ENCODE results near the gene NDUFS7.

The NDUFS7 gene

DNA sequence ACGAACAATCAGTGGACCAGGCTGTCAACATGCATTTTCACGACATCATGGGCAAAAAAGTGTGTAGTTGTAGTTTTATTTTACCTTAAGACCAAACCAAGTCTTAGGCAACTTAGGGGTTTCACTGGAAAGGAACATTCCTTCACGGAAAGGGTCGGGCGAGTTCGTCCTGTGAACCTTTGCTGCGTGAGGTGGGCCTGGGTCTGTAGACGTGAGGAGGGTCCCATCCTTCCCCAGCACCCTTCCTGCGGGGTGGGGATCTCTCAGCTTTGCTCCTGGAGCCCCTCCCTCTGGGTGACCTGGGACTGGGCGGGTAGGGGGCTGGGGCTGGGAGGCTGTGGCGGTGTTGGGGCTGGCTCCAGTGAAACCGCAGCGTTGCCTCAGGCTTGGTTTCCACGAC lies 42.2 kb downstream of the NDUFS7 start:
- Mint-ChIP-seq H3K27ac (peak overlapping the region in 1 of 2 donors; percentile 74), H3K4me3 (no peak overlapping the region), H3K36me3 (ENCODE audit: insufficient read depth) (peaks cover 82% of the 10 kb centered on the region)

GRCh38 chr19:1426736-1427135 lies 43.0 kb downstream of the NDUFS7 start:
- H3K9me3 Mint-ChIP-seq: no peaks in the 10 kb centered on the region
- DNase-seq (no peak), ATAC-seq (replicated peaks) (no peak)
- H3K4me1 Mint-ChIP-seq (ENCODE audit: low read depth in 2 of 2): peaks cover 0 to 3% of the 10 kb centered on the region in 2 donors
- no peak overlapping the region for H3K4me3 Mint-ChIP-seq
- H3K27me3 Mint-ChIP-seq: no peaks in the 10 kb centered on the region
- no peak overlapping the region for H3K27ac Mint-ChIP-seq
- H3K36me3 Mint-ChIP-seq (ENCODE audit: insufficient read depth): peaks cover 82% of the 10 kb centered on the region

More for the DNA sequence above, 42.2 kb downstream of the NDUFS7 start:
- H3K27me3 Mint-ChIP-seq: no peaks in the 10 kb centered on the region
- H3K4me1 Mint-ChIP-seq (ENCODE audit: low read depth in 2 of 2): peaks cover 0 to 3% of the 10 kb centered on the region in 2 donors
- H3K9me3 Mint-ChIP-seq: no peaks in the 10 kb centered on the region
- no peak for ATAC-seq (replicated peaks)
- no peak for DNase-seq

DNA sequence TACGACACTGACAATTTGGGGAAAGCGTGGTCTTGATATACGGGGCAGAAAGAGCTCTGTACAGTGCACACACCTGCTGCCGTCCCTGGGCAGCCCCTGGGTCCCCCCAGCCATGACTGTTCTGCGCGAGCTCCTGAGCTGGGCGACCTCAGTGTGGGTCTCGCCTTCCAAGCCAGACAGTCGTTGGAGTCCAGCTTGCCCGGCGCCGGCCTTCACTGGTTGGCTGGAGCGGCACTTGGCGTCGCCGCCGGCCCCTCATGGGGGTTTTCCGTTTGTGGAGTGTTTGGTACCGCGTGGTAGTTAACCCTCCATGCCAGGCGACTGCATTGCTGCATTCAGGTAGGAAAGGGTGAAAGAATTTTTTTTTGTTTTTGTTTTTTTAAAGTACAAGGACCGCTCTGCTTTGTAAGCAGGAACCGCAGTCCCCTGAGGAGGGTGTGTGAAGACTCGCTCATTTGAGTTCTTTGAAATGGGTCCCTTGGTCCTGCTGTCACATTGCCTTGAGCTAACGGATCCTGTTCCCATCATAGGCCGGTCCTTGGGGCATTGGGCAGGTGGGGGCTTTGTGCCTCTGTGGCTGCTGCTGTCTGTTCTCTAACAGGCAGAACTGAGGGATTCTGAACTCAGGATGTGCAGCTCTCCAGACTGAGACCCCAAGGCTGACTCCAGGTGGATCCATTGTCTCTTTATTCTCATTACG lies 43.7 kb downstream of the NDUFS7 start:
- no peak for DNase-seq
- H3K4me1 Mint-ChIP-seq (ENCODE audit: low read depth in 2 of 2): peaks cover 0 to 3% of the 10 kb centered on the region in 2 donors
- no peak for ATAC-seq (replicated peaks)
- H3K36me3 Mint-ChIP-seq (ENCODE audit: insufficient read depth): peaks cover 83% of the 10 kb centered on the region
- no peaks in the 10 kb centered on the region for H3K27me3 Mint-ChIP-seq
- no peaks in the 10 kb centered on the region for H3K9me3 Mint-ChIP-seq
- H3K4me3 Mint-ChIP-seq: no peak overlapping the region
- no peak overlapping the region for H3K27ac Mint-ChIP-seq

- Mint-ChIP-seq H3K9me3 (no peaks in the 10 kb centered on the region), H3K4me1 (ENCODE audit: low read depth in 2 of 2) (no peaks in the 10 kb centered on the region), H3K4me3 (no peak overlapping the region), H3K36me3 (ENCODE audit: insufficient read depth) (peaks cover 82% of the 10 kb centered on the region), H3K27ac (no peak overlapping the region), H3K27me3 (no peaks in the 10 kb centered on the region)
- ATAC-seq (replicated peaks): no peak
- DNase-seq: no peak
Measured at GRCh38 chr19:1428738-1429391, 45.2 kb downstream of the NDUFS7 start.

- no peak for ATAC-seq (replicated peaks)
- Mint-ChIP-seq H3K36me3 (ENCODE audit: insufficient read depth) (peaks cover 81% of the 10 kb centered on the region), H3K27ac (no peak overlapping the region)
Measured at GRCh38 chr19:1429750-1430149, 46.0 kb downstream of the NDUFS7 start.

DNA sequence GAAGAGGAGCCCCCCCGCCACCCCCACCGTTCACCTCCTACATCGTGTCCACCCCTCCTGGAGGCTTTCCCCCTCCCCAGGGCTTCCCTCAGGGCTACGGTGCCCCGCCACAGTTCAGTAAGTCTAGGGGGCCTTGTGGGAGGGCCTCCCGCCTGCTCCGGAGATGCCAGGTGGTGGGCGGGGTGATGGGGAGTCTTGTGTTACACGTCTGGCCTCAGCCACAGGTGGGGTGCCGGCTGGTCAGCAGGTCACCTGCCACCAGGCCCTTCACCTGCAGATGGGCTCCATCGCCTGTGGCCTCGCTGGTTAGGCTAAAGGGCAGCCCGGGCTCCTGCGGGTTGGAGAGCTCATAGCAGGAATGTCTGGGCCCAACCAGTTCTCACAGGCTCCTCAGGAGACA lies 46.5 kb downstream of the NDUFS7 start:
- no peaks in the 10 kb centered on the region for H3K27me3 Mint-ChIP-seq
- no peak overlapping the region for H3K27ac Mint-ChIP-seq
- H3K9me3 Mint-ChIP-seq: no peaks in the 10 kb centered on the region
- H3K36me3 Mint-ChIP-seq (ENCODE audit: insufficient read depth): peaks cover 78% of the 10 kb centered on the region
- no peak overlapping the region for H3K4me3 Mint-ChIP-seq
- no peaks in the 10 kb centered on the region for H3K4me1 Mint-ChIP-seq (ENCODE audit: low read depth in 2 of 2)
- DNase-seq (no peak), ATAC-seq (replicated peaks) (no peak)

More at GRCh38 chr19:1429750-1430149, 46.0 kb downstream of the NDUFS7 start:
- no peaks in the 10 kb centered on the region for H3K4me1 Mint-ChIP-seq (ENCODE audit: low read depth in 2 of 2)
- H3K9me3 Mint-ChIP-seq: no peaks in the 10 kb centered on the region
- H3K27me3 Mint-ChIP-seq: no peaks in the 10 kb centered on the region
- H3K4me3 Mint-ChIP-seq: no peak overlapping the region
- DNase-seq: no peak

GRCh38 chr19:1431759-1432506 lies 48.2 kb downstream of the NDUFS7 start:
- DNase-seq: no peak
- Mint-ChIP-seq H3K27me3 (no peaks in the 10 kb centered on the region), H3K4me1 (ENCODE audit: low read depth in 2 of 2) (no peaks in the 10 kb centered on the region), H3K4me3 (no peak overlapping the region), H3K9me3 (no peaks in the 10 kb centered on the region), H3K27ac (peak overlapping the region in 1 of 2 donors; percentile 35), H3K36me3 (ENCODE audit: insufficient read depth) (peaks cover 69% of the 10 kb centered on the region)
- ATAC-seq (replicated peaks): no peak

GRCh38 chr19:1432507-1432887 lies 48.8 kb downstream of the NDUFS7 start:
- Mint-ChIP-seq H3K36me3 (ENCODE audit: insufficient read depth) (peaks cover 69% of the 10 kb centered on the region), H3K27me3 (no peaks in the 10 kb centered on the region), H3K9me3 (no peaks in the 10 kb centered on the region), H3K27ac (no peak overlapping the region), H3K4me1 (ENCODE audit: low read depth in 2 of 2) (no peaks in the 10 kb centered on the region), H3K4me3 (no peak overlapping the region)
- DNase-seq: no peak
- ATAC-seq (replicated peaks): no peak

DNA sequence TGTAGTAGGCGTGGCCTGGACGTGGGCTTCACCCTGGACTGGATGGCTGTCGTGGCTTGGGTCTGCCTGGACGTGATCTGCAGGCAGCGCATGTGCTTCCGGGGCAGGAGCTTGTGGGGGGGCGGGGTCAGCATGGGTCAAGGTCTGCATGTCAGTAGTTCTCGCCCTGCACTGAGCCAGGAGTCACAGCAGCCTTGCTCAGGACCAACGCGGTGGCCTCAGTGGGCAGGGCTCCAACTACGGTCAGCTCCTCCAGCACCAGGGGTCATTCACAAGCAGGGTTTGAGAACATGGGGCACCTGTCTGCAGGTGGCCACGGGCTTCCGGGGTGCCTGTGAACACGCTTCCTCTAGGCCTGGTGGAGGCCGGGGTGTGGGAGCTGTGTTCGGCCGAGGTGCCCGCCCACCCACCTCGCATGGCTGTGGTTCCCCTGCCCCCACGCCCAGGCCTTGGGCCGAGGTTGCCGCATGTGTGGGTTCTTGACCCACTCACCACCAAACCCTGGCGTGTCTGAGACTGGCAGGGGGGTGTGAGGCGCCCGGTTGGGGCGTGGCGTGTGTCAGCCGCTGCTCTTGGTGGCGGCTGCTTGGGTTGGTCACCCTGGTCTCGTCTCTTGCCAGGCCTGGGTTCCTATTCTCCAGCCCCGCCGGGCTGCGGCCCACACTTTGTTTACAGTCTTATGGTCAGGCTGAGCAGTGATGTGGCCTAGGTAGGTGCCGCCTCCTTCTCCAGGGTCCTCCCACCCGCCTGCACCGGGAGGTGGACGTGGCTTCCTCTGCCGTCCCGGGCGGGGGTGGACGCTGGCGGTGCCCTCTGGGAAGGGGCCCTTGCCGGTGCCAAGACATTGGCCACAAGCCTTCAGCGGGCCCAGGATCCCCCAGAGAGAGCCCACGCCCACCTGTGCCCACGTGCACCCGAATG lies 49.7 kb downstream of the NDUFS7 start:
- Mint-ChIP-seq H3K27ac (no peak overlapping the region), H3K36me3 (ENCODE audit: insufficient read depth) (peaks cover 75% of the 10 kb centered on the region), H3K4me3 (no peak overlapping the region), H3K27me3 (no peaks in the 10 kb centered on the region), H3K9me3 (no peaks in the 10 kb centered on the region), H3K4me1 (ENCODE audit: low read depth in 2 of 2) (peaks cover 7 to 8% of the 10 kb centered on the region in 2 donors)
- DNase-seq: no peak
- ATAC-seq (replicated peaks): no peak

- no peak for ATAC-seq (replicated peaks)
- DNase-seq: no peak
- Mint-ChIP-seq H3K36me3 (ENCODE audit: insufficient read depth) (peaks cover 75% of the 10 kb centered on the region), H3K27me3 (no peaks in the 10 kb centered on the region), H3K4me1 (ENCODE audit: low read depth in 2 of 2) (peaks cover 7 to 8% of the 10 kb centered on the region in 2 donors), H3K9me3 (no peaks in the 10 kb centered on the region), H3K4me3 (no peak overlapping the region), H3K27ac (no peak overlapping the region)
Measured at GRCh38 chr19:1434040-1434366, 50.3 kb downstream of the NDUFS7 start.

- ATAC-seq (replicated peaks): no peak
- Mint-ChIP-seq H3K27ac (no peak overlapping the region), H3K9me3 (no peaks in the 10 kb centered on the region), H3K27me3 (no peaks in the 10 kb centered on the region), H3K36me3 (ENCODE audit: insufficient read depth) (peaks cover 76% of the 10 kb centered on the region), H3K4me1 (ENCODE audit: low read depth in 2 of 2) (peaks cover 10 to 11% of the 10 kb centered on the region in 2 donors), H3K4me3 (no peak overlapping the region)
- DNase-seq: no peak
Measured at GRCh38 chr19:1434577-1435060, 50.9 kb downstream of the NDUFS7 start.

DNA sequence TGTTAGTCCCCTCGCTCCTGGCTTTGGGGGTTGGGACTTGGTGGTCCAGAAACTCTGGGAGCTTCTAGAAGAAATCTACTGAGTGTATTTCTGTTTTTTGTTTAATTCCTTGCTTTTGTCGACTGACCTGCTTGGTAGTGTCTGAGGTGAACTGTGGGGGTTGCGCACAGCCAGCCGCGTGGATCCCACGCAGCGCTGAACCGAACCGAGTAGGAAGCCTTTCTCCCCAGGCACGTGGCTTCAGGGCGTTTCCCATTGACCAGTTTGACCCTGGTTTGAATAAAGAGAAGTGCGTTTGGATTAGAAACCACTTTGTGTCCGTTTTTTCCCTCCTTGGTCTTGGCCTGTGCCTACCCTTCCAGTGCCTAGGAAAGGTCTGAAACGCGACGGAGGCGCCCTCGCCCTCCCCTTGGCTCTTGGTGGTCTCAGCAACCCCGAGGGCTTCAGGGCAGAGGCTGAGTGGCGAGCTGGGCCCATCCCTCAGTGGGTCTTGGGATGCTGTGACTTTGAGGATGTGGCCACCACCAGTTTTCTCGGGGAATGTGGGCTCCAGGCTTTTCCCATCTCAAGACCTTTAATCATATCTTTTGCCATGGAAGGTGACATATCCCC lies 51.8 kb downstream of the NDUFS7 start:
- H3K4me3 Mint-ChIP-seq: no peak overlapping the region
- no peak for ATAC-seq (replicated peaks)

More for the DNA sequence above, 51.8 kb downstream of the NDUFS7 start:
- Mint-ChIP-seq H3K36me3 (ENCODE audit: insufficient read depth) (peaks cover 77% of the 10 kb centered on the region), H3K4me1 (ENCODE audit: low read depth in 2 of 2) (peaks cover 16 to 17% of the 10 kb centered on the region in 2 donors), H3K27me3 (no peaks in the 10 kb centered on the region), H3K27ac (peak overlapping the region in 1 of 2 donors; percentile 71), H3K9me3 (no peaks in the 10 kb centered on the region)
- no peak for DNase-seq
